ENCODE results near the gene ATRIP. TPM values are rescaled to one million over a fixed set of nuclear protein-coding genes. Genes with fewer than 3 reads are reported as not detected.

Gene ATRIP
- total RNA-seq, 2 donors from 2014 or later = 3.2 to 8.6 TPM

GRCh38 chr3:48500656-48501055 lies 54.1 kb downstream of the ATRIP start:
- H3K27me3 ChIP-seq = no peaks in the 10 kb centered on the region
- H3K36me3 ChIP-seq = no peaks in the 10 kb centered on the region
- no peaks in the 10 kb centered on the region for H3K9me3 ChIP-seq
- DNase-seq = no peak
- intact Hi-C loops (cut with DNase I) = loop anchor here (5.0 kb wide), 1 partner anchor 33 kb away; a partner anchor contains a TSS
- H3K27ac ChIP-seq = no peak overlapping the region
- no peak for TF ChIP-seq CTCF (IDR thresholded peaks at IDR 0.05)
- no peak overlapping the region for H3K4me3 ChIP-seq
- H3K4me1 ChIP-seq = no peaks in the 10 kb centered on the region
- no peak overlapping the region for H3K9ac ChIP-seq (ENCODE audit: low read depth in 2 of 2, low read length in 2 of 2)

GRCh38 chr3:48501196-48501595 lies 54.7 kb downstream of the ATRIP start:
- no peaks in the 10 kb centered on the region for H3K4me1 ChIP-seq
- H3K4me3 ChIP-seq = no peak overlapping the region
- intact Hi-C loops (cut with DNase I) = loop anchor here (5.0 kb wide), 1 partner anchor 34 kb away; a partner anchor contains a TSS
- H3K27ac ChIP-seq = no peak overlapping the region
- no peaks in the 10 kb centered on the region for H3K36me3 ChIP-seq
- no peaks in the 10 kb centered on the region for H3K9me3 ChIP-seq
- no peak for DNase-seq
- no peaks in the 10 kb centered on the region for H3K27me3 ChIP-seq
- H3K9ac ChIP-seq (ENCODE audit: low read depth in 2 of 2, low read length in 2 of 2) = no peak overlapping the region
- TF ChIP-seq CTCF (IDR thresholded peaks at IDR 0.05) = no peak

GRCh38 chr3:48502121-48502520 lies 55.6 kb downstream of the ATRIP start:
- no peaks in the 10 kb centered on the region for H3K36me3 ChIP-seq
- no peak overlapping the region for H3K9ac ChIP-seq (ENCODE audit: low read depth in 2 of 2, low read length in 2 of 2)
- TF ChIP-seq CTCF (IDR thresholded peaks at IDR 0.05) = no peak
- no peak overlapping the region for H3K4me3 ChIP-seq
- H3K4me1 ChIP-seq = no peaks in the 10 kb centered on the region
- no peaks in the 10 kb centered on the region for H3K27me3 ChIP-seq
- no peak overlapping the region for H3K27ac ChIP-seq
- intact Hi-C loops (cut with DNase I) = loop anchor here (5.0 kb wide), 1 partner anchor 35 kb away; a partner anchor contains a TSS
- H3K9me3 ChIP-seq = no peaks in the 10 kb centered on the region
- DNase-seq = no peak

- intact Hi-C loops (cut with DNase I) = loop anchor here (5.0 kb wide), 1 partner anchor 35 kb away; a partner anchor contains a TSS
- no peak for TF ChIP-seq CTCF (IDR thresholded peaks at IDR 0.05)
- Histone ChIP-seq H3K9me3 (no peaks in the 10 kb centered on the region), H3K27ac (peak overlapping the region; percentile 72), H3K27me3 (no peaks in the 10 kb centered on the region), H3K4me3 (no peak overlapping the region), H3K36me3 (no peaks in the 10 kb centered on the region), H3K9ac (ENCODE audit: low read depth in 2 of 2, low read length in 2 of 2) (peak overlapping the region in 1 of 2 donors; percentile 81), H3K4me1 (no peaks in the 10 kb centered on the region)
- DNase-seq = no peak
Measured at GRCh38 chr3:48502728-48503168, 56.2 kb downstream of the ATRIP start.

- Histone ChIP-seq H3K4me1 (no peaks in the 10 kb centered on the region), H3K4me3 (peak overlapping the region; percentile 53), H3K9me3 (no peaks in the 10 kb centered on the region), H3K9ac (ENCODE audit: low read depth in 2 of 2, low read length in 2 of 2) (peak overlapping the region; percentile 81 to 83), H3K36me3 (no peaks in the 10 kb centered on the region), H3K27me3 (no peaks in the 10 kb centered on the region), H3K27ac (peak overlapping the region; percentile 72)
- DNase-seq = peak; percentile 37
- intact Hi-C loops (cut with DNase I) = loop anchor here (5.0 kb wide), 1 partner anchor 36 kb away; a partner anchor contains a TSS
- no peak for TF ChIP-seq CTCF (IDR thresholded peaks at IDR 0.05)
Measured at GRCh38 chr3:48503401-48504050, 57.0 kb downstream of the ATRIP start.

All from colonic mucosa (tissue), 4 donors.